Measurements from ENCODE around the gene KIRREL1.

- no peak for TF ChIP-seq EZH2 (IDR thresholded peaks at IDR 0.05; ENCODE audit: insufficient read depth, low read length)
- TF ChIP-seq CTCF (IDR thresholded peaks at IDR 0.05; ENCODE audit: insufficient read depth, low read depth, low read length), result no peak
These were observed 11.3 kb upstream of the KIRREL1 start for GRCh38 chr1:157982136-157982535.
